Right atrium auricular region (tissue), 2 donors: Measurements from ENCODE around the gene MYPOP. TPM values are rescaled to one million over a fixed set of nuclear protein-coding genes. Genes with fewer than 3 reads are reported as not detected.

Experiments
- DNase-seq: peaks from one replicate; pipeline ENCODE4 v3.0.0-alpha.2; 2019; ENCODE audit warnings: low spot score
- H3K27ac ChIP-seq, 2 donors: fragments of 200-600 bp; sonication (generic); 1 replicate in 1 of 2; 2 replicates in 1 of 2; pipeline ENCODE4 v1.5.1; 2016 to 2019
- H3K27me3 ChIP-seq, 2 donors: fragments of 200-600 bp; sonication (generic); one replicate each; pipeline versions ENCODE4 v1.5.1 to v1.6.0; 2017 to 2019
- H3K36me3 ChIP-seq: fragments of 200-600 bp; sonication (generic); one replicate; pipeline ENCODE4 v1.5.1; 2016
- H3K4me1 ChIP-seq, 2 donors: fragments of 200-600 bp; sonication (generic); one replicate each; pipeline versions ENCODE4 v1.5.1 to v1.6.0; 2017 to 2019
- H3K4me3 ChIP-seq, 2 donors: fragments of 200-600 bp; sonication (generic); 1 replicate in 1 of 2; 2 replicates in 1 of 2; pipeline ENCODE4 v1.5.1; 2017 to 2019; ENCODE audit warnings: mild to moderate bottlenecking in 1 of 2, moderate library complexity in 1 of 2
- H3K9me3 ChIP-seq, 2 donors: fragments of 200-600 bp; sonication (generic); one replicate each; pipeline ENCODE4 v1.5.1; 2019
- total RNA-seq, 2 donors: library from RNA; depleted of rRNA; stranded (reverse); fragments of >200 nt; gene quantifications; one replicate each; pipeline ENCODE4 v1.1.0, GENCODE V29; 2016
- TF ChIP-seq, protein P1 (sequence below), 2 donors: fragments of 200-600 bp; sonication (generic); IDR thresholded peaks; one replicate each; pipeline ENCODE4 v1.5.1; 2019; ENCODE audit warnings: antibody characterized with exemption in 2 of 2

The MYPOP gene
- total RNA-seq, 2 donors from 2014 or later: 6.0 to 7.2 TPM

DNA sequence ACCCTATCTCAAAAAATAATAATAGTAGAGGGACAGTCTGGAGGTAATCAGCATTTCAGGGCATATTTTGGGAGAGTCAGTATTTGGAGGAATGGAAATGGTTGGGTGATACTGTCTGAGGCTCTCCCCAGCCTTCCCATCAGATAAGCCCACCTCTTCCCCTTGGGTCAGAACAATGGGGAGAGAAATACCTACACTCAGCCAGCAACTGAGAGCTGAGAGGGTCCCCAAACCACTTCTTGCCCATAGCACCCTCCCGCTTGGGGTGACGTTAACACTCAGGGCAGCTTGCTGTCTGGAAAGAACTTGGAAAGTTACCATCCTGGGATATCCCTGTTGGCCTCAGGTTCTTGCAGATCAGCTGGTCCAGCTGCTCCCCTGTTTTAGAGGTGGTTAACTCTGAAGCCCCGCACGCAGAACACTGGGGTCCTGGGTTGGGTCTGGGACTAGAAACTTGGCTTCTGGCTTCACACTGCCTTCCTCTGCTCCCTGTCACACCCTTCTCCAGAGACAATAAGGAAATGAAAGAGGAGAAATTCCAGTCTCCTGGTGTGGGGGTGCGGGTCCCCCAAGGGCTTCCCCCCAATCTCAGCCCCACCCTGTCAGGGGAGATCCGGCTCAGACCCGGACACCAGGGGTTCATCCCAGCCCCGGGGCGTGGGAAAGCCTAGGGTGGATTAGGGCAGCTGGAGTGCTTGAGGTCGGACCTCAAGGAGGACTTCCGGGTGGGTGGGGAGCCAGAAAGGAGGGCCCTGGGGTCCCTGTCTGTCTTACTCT lies 35.8 kb downstream of the MYPOP start:
- H3K36me3 ChIP-seq: no peaks in the 10 kb centered on the region
- no peak for DNase-seq
- H3K27ac ChIP-seq: no peak overlapping the region
- H3K9me3 ChIP-seq: no peaks in the 10 kb centered on the region
- TF ChIP-seq, protein P1, sequence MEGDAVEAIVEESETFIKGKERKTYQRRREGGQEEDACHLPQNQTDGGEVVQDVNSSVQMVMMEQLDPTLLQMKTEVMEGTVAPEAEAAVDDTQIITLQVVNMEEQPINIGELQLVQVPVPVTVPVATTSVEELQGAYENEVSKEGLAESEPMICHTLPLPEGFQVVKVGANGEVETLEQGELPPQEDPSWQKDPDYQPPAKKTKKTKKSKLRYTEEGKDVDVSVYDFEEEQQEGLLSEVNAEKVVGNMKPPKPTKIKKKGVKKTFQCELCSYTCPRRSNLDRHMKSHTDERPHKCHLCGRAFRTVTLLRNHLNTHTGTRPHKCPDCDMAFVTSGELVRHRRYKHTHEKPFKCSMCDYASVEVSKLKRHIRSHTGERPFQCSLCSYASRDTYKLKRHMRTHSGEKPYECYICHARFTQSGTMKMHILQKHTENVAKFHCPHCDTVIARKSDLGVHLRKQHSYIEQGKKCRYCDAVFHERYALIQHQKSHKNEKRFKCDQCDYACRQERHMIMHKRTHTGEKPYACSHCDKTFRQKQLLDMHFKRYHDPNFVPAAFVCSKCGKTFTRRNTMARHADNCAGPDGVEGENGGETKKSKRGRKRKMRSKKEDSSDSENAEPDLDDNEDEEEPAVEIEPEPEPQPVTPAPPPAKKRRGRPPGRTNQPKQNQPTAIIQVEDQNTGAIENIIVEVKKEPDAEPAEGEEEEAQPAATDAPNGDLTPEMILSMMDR (IDR thresholded peaks at IDR 0.05): no peak
- H3K4me3 ChIP-seq: no peak overlapping the region
- peaks cover 0 to 21% of the 10 kb centered on the region in 2 donors for H3K4me1 ChIP-seq
- peaks cover 10 to 11% of the 10 kb centered on the region in 2 donors for H3K27me3 ChIP-seq

DNA sequence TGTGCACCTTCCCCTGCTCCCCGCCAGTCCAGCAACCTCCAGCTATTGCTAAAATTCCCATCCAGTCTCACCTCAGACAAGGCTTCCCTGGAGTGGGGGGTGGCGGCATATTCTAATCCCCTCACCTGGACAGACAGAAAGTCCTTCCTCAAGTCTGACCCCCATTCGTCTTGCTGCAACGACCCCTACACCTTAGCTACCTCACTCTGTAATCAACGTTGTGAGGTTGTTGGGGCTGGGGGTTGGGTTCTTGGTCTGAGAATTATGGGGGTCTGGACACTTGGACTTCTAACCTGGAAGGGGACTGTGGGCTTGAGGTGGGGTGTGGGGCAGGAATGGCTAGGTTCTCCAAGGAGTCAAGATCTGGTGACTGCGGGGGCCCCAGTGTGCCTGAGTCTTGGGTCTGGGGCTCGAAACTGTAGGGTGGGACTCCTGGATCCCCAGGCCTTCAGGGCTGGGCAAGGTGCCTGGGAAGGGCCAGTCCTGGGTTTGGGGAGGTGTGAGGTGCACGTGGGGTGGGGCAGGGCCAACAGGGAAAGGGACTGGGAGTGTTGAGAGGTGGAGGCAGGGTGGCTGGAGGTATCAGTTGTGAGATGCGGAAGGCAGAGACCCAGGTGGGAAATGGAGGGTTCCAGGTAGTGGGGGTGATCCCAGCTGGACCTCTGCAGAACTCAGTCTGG lies 37.0 kb downstream of the MYPOP start:
- TF ChIP-seq, protein P1 (IDR thresholded peaks at IDR 0.05): no peak

DNA sequence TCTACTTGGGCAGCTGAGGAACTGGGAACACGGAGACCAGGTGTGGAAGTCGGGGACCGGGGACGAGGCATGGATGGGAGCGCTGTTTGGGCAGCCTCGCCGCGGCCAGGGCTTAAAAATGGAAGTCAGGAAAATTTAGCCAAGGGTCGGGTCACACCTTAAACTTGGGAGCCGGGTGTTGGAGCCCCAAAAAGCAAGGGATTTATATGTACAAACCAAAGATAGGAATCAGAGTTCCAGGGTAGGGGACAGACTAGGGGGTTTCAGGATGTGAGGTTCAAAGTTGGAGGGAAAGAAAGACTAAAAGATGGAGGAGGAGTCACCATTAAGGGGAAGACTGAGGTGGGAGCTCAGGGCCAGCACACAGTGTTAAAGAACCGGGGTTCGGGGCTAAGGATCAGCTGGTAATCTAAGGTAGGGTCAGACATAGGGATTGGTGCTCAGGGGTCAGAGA lies 37.8 kb downstream of the MYPOP start:
- H3K4me1 ChIP-seq: peaks cover 0 to 25% of the 10 kb centered on the region in 2 donors
- no peaks in the 10 kb centered on the region for H3K9me3 ChIP-seq
- TF ChIP-seq, protein P1 (IDR thresholded peaks at IDR 0.05): no peak
- peak overlapping the region in 1 of 2 donors; percentile 86 for H3K4me3 ChIP-seq
- no peak overlapping the region for H3K27ac ChIP-seq
- H3K36me3 ChIP-seq: peaks cover 4% of the 10 kb centered on the region
- H3K27me3 ChIP-seq: peaks cover 10 to 11% of the 10 kb centered on the region in 2 donors
- DNase-seq: no peak

More for the DNA sequence above, 37.0 kb downstream of the MYPOP start:
- Histone ChIP-seq H3K27ac (no peak overlapping the region), H3K4me1 (peaks cover 0 to 25% of the 10 kb centered on the region in 2 donors), H3K4me3 (no peak overlapping the region), H3K9me3 (no peaks in the 10 kb centered on the region), H3K36me3 (no peaks in the 10 kb centered on the region), H3K27me3 (peaks cover 10 to 11% of the 10 kb centered on the region in 2 donors)
- no peak for DNase-seq

DNA sequence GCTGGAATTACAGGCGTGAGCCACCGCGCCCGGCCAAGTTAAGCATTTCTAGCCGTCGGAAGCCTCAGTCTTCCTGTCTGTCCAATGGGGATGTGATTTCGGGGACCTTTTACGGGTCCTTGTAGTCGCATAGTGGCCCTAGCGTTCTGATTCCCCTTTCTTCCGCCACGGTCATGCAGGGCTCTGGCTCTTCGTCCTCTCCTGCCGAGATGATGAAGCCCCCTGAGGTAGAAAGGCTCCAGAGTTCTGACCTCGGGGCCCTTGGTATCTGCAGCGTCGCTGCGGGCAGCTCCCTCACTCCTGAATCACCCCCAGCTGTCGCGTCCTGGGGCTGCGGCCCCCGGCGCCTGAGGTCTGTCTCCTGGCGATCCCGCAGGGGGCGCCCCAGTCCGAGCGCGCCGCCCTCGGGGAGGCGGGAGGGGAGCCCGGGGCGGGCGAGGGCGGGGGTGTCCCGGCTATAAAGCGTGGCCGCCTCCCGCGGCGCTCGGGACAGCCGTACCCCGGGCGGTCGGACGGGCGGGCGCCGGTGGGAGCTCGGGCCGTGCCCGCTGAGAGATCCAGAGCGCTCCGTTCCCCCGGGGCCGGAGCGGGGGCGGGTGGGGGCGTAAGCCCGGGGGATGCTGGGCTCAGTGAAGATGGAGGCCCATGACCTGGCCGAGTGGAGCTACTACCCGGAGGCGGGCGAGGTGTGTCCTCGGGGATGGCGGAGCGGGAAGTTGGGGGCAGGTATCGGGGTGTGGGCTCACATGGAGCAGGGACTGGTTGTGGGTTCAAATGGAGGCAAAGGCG lies 38.4 kb downstream of the MYPOP start, which contains the start of gene FOXA3:
FOXA3 (plus strand) TSS at position 487 of the 789 bp plus-strand sequence; CDS start at position 618, 131 bp downstream.
- TF ChIP-seq, protein P1 (IDR thresholded peaks at IDR 0.05): peak; percentile 47 to 82
- Histone ChIP-seq H3K27me3 (peaks cover 10 to 11% of the 10 kb centered on the region in 2 donors), H3K36me3 (peaks cover 10% of the 10 kb centered on the region), H3K9me3 (no peaks in the 10 kb centered on the region), H3K4me1 (peaks cover 0 to 25% of the 10 kb centered on the region in 2 donors), H3K27ac (no peak within 1 kb of the TSS), H3K4me3 (peak within 1 kb of the TSS; percentile 24 to 86)
- DNase-seq: no peak

DNA sequence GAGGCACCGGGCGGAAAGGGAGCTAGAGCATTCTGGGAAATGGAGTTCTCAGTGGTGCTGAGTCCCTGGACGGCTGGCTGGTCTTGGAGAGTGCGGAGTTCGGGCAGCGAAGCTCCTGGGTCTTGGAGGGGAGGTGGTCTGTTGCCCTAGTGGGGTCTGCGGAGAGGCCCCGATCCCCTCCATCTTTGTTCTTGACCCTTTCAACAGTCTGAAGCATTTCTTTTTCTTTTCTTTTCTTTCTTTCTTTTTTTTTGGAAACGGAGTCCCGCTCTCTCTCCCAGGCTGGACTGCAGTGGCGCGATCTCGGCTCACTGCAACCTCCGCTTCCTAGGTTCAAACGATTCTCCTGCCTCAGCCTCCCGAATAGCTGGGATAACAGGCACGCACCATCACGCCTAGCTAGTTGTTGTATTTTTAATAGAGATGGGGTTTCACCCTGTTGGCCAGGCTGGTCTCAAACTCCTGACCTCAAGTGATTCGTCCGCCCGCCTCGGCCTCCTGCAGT lies 39.0 kb downstream of the MYPOP start:
- TF ChIP-seq, protein P1 (IDR thresholded peaks at IDR 0.05): no peak
- Histone ChIP-seq H3K4me1 (peaks cover 0 to 25% of the 10 kb centered on the region in 2 donors), H3K27ac (no peak overlapping the region), H3K36me3 (peaks cover 13% of the 10 kb centered on the region), H3K4me3 (peak overlapping the region; percentile 24 to 86), H3K9me3 (no peaks in the 10 kb centered on the region), H3K27me3 (peaks cover 10 to 11% of the 10 kb centered on the region in 2 donors)
- DNase-seq: no peak
